Panc1 (cell line): ENCODE results near the gene MVK.

Experiments used
- TCF7L2 ChIP-seq: IDR thresholded peaks from 2 replicates; pipeline ENCODE4 v1.6.1; 2011; ENCODE audit warnings: mild to moderate bottlenecking, low read depth, low read length, inconsistent platforms
- TF ChIP-seq, protein P1 (sequence below): fragments of 450-650 bp; IDR thresholded peaks from 2 replicates; pipeline ENCODE4 v1.5.1; 2017; ENCODE audit warnings: mild to moderate bottlenecking

DNA sequence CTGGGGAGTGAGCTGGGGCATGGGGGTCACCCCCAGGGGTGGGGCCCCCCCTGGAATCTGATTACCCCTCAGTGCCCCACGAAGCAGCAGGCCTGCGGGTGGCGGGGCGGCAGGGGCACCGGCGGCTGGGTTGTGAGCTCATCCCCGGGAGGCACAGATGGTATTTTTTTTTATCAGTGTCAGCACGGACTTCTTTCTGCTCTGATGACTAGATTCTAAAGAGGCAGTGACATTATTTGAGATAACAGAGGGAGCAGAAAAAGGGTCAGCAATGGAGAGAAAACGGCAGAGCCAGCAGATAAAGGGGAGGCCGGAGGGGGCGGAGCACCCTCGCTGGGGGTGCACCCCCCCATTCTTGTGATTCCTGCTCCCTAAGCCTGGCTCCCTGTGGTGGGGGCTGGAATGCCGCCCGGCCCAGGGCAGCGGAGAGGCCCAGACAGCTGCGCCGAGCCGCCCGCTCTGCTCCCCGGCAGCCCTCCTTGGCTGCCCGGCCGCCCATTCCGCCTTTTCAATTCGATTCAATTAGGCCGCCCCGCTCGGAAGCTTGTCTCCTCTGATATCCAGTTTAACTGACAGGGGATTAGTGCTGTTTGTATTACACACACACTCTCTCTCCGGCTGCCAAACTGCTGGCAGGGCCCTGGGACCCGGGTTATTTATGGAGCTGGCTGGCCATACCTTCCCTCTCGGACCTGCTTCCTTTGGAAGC, 32.9 kb downstream of the MVK start:
- no peak for TF ChIP-seq TCF7L2
- TF ChIP-seq, protein P1, sequence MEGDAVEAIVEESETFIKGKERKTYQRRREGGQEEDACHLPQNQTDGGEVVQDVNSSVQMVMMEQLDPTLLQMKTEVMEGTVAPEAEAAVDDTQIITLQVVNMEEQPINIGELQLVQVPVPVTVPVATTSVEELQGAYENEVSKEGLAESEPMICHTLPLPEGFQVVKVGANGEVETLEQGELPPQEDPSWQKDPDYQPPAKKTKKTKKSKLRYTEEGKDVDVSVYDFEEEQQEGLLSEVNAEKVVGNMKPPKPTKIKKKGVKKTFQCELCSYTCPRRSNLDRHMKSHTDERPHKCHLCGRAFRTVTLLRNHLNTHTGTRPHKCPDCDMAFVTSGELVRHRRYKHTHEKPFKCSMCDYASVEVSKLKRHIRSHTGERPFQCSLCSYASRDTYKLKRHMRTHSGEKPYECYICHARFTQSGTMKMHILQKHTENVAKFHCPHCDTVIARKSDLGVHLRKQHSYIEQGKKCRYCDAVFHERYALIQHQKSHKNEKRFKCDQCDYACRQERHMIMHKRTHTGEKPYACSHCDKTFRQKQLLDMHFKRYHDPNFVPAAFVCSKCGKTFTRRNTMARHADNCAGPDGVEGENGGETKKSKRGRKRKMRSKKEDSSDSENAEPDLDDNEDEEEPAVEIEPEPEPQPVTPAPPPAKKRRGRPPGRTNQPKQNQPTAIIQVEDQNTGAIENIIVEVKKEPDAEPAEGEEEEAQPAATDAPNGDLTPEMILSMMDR, result no peak
